Fibroblast of villous mesenchyme (primary cell): Measurements from ENCODE around the gene TSPO. TPM values are rescaled to one million over a fixed set of nuclear protein-coding genes. Genes with fewer than 3 reads are reported as not detected.
A peak's percentile ranks its signal among the peaks of the same experiment; 100 is the strongest.

Source experiments
- DNase-seq: peaks from one replicate; pipeline ENCODE4 v3.0.0-alpha.2; 2010; ENCODE audit warnings: low read depth
- H3K4me3 ChIP-seq: 2 replicates; pipeline ENCODE4 v1.5.1; 2011; ENCODE audit warnings: low read depth, mild to moderate bottlenecking, low read length
- CTCF ChIP-seq: IDR thresholded peaks from 2 replicates; pipeline ENCODE4 v1.5.1; 2012; ENCODE audit warnings: low read depth, mild to moderate bottlenecking, low read length; ENCODE audit not compliant: insufficient read depth
- total RNA-seq: library from RNA; depleted of rRNA; stranded (reverse); fragments of >200 nt; gene quantifications from 2 replicates; pipeline ENCODE4 v1.2.3, GENCODE V29; 2012

The TSPO gene
- total RNA-seq, 1 donor, result 177 TPM

- no peak for DNase-seq
- no peak for TF ChIP-seq CTCF
- no peak overlapping the region for H3K4me3 ChIP-seq
Measured at GRCh38 chr22:43179911-43180195, 28.5 kb downstream of the TSPO start.

GRCh38 chr22:43180670-43181069, 29.3 kb downstream of the TSPO start:
- no peak for DNase-seq
- TF ChIP-seq CTCF, result no peak

GRCh38 chr22:43181321-43182076, 30.1 kb downstream of the TSPO start:
- no peak overlapping the region for H3K4me3 ChIP-seq
- TF ChIP-seq CTCF, result no peak
- DNase-seq, result no peak

More at GRCh38 chr22:43180670-43181069, 29.3 kb downstream of the TSPO start:
- no peak overlapping the region for H3K4me3 ChIP-seq

GRCh38 chr22:43182118-43182517, 30.8 kb downstream of the TSPO start:
- no peak for DNase-seq
- H3K4me3 ChIP-seq, result no peak overlapping the region
- no peak for TF ChIP-seq CTCF

- no peak overlapping the region for H3K4me3 ChIP-seq
- DNase-seq, result no peak
- TF ChIP-seq CTCF, result no peak
Measured at GRCh38 chr22:43182726-43183125, 31.4 kb downstream of the TSPO start.

GRCh38 chr22:43183496-43184277, 32.3 kb downstream of the TSPO start:
- H3K4me3 ChIP-seq, result no peak overlapping the region
- DNase-seq, result peak; percentile 84
- TF ChIP-seq CTCF, result no peak

GRCh38 chr22:43185860-43186261, 34.5 kb downstream of the TSPO start:
- H3K4me3 ChIP-seq, result peak overlapping the region; percentile 73
- peak; percentile 28 for DNase-seq
- no peak for TF ChIP-seq CTCF
